PC-3 (cell line): ENCODE data around the gene BAAT. TPM values are rescaled to one million over a fixed set of nuclear protein-coding genes. Genes with fewer than 3 reads are reported as not detected.

Experiments
- ATAC-seq: fragments of 200-7000 bp; cut with Tn5 transposase; 2 replicates; pipeline ENCODE4 v1.9.1; 2020; ENCODE audit warnings: mild to moderate bottlenecking, moderate library complexity
- BruUV-seq: library from RNA; stranded (reverse); fragments of 400-500 nt; replicated peaks from 2 replicates; lab custom pipeline; 2021; lab: Mats Ljungman, UMichigan
- CTCF ChIA-PET: fragments of 300-600 bp; sonication (Branson Sonifier 250); formaldehyde crosslinking; loops from one replicate; lab custom pipeline; 2022; ENCODE audit warnings: antibody characterized with exemption; lab: Charles Lee
- POLR2A ChIA-PET: fragments of 300-600 bp; sonication (Branson Sonifier 250); formaldehyde crosslinking; loops from one replicate; lab custom pipeline; 2022; ENCODE audit warnings: antibody characterized with exemption; ENCODE audit not compliant: unreplicated experiment; lab: Charles Lee
- DNase-seq: peaks from one replicate; pipeline ENCODE4 v3.0.0-alpha.2; 2015
- H2AFZ ChIP-seq: fragments of 300-600 bp; sonication (generic); 2 replicates; pipeline ENCODE4 v1.6.0; 2016; ENCODE audit warnings: antibody characterized with exemption, low read length
- H3F3A ChIP-seq: fragments of 300-600 bp; sonication (generic); one replicate; pipeline ENCODE4 v1.6.0; 2017; ENCODE audit warnings: antibody characterized with exemption, low read length, control low read depth, mild to moderate bottlenecking; ENCODE audit not compliant: unreplicated experiment
- H3K27ac ChIP-seq: fragments of 300-600 bp; sonication (generic); 2 replicates; pipeline ENCODE4 v1.5.1; 2016; ENCODE audit warnings: mild to moderate bottlenecking, low read length
- H3K27me3 ChIP-seq: fragments of 300-600 bp; sonication (generic); 2 replicates; pipeline ENCODE4 v1.6.1; 2016; ENCODE audit warnings: low read length, mixed read lengths
- H3K36me3 ChIP-seq: fragments of 300-600 bp; sonication (generic); 2 replicates; pipeline ENCODE4 v1.6.1; 2016; ENCODE audit warnings: low read depth, mixed run types, low read length, mixed read lengths
- H3K4me1 ChIP-seq: fragments of 300-600 bp; sonication (generic); 2 replicates; pipeline ENCODE4 v1.5.1; 2016; ENCODE audit warnings: low read length; ENCODE audit not compliant: insufficient read depth
- H3K4me2 ChIP-seq: fragments of 300-600 bp; sonication (generic); 2 replicates; pipeline ENCODE4 v1.6.0; 2016; ENCODE audit warnings: low read length
- H3K4me3 ChIP-seq: fragments of 300-600 bp; sonication (generic); 2 replicates; pipeline ENCODE4 v1.5.1; 2016; ENCODE audit warnings: mild to moderate bottlenecking, low read length, mixed read lengths
- H3K79me2 ChIP-seq: fragments of 300-600 bp; sonication (generic); 2 replicates; pipeline ENCODE4 v1.6.1; 2017; ENCODE audit warnings: low read length, mixed read lengths
- H3K9ac ChIP-seq: fragments of 300-600 bp; sonication (generic); 2 replicates; pipeline ENCODE4 v1.6.0; 2016; ENCODE audit warnings: mild to moderate bottlenecking, low read length
- H3K9me2 ChIP-seq: fragments of 300-600 bp; sonication (generic); replicated peaks from 2 replicates; pipeline ENCODE4 v1.6.1; 2016; ENCODE audit warnings: mixed run types, low read length, mixed read lengths
- H3K9me3 ChIP-seq: fragments of 300-600 bp; sonication (generic); 2 replicates; pipeline ENCODE4 v1.6.1; 2016; ENCODE audit warnings: low read length, mixed read lengths
- H4K20me1 ChIP-seq: fragments of 300-600 bp; sonication (generic); 2 replicates; pipeline ENCODE4 v1.6.1; 2016; ENCODE audit warnings: low read length, mixed read lengths
- CTCF ChIP-seq: fragments of 300-600 bp; sonication (generic); conservative IDR thresholded peaks from 2 replicates; pipeline ENCODE4 v1.5.1; 2017; ENCODE audit warnings: antibody characterized with exemption, low read depth, mild to moderate bottlenecking, low read length
- EZH2 ChIP-seq: fragments of 300-600 bp; sonication (generic); IDR thresholded peaks from one replicate; pipeline ENCODE4 v1.6.1; 2017; ENCODE audit warnings: antibody characterized with exemption, mild to moderate bottlenecking, low read length; ENCODE audit not compliant: unreplicated experiment
- EZH2phosphoT487 ChIP-seq: fragments of 300-600 bp; sonication (generic); IDR thresholded peaks from 2 replicates; pipeline ENCODE4 v1.6.1; 2018; ENCODE audit warnings: mild to moderate bottlenecking, antibody characterized with exemption, low read length, borderline replicate concordance
- intact Hi-C: fragments of 100-400 bp; cut with micrococcal nuclease; formaldehyde crosslinking; loops from 2 replicates; pipeline ENCODE4 v1.9.0; 2023
- total RNA-seq: library from RNA; depleted of rRNA; stranded (reverse); fragments of >200 nt; gene quantifications from 2 replicates; pipeline ENCODE4 v1.2.3, GENCODE V29; 2014

Gene BAAT
- total RNA-seq, 1 experiment from 2014 or later, result 0.07 TPM

DNA sequence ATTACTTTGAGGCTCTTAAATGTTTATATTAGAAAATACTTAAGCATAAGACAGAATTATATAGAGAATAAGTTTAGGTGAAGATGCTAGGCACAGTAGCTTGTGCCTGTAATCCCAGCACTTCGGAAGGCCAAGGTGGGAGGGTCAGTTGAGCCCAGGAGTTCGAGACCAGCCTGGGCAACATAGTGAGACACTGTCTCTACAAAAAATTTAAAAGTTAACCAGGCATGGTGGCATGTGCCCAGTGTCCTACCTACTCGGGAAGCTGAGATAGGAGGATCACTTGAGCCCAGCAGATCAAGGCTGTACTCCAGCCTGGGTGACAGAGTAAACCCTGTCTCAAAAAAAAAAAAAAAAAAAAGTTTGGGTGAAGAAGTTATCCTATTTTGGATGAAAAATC is 61.7 kb downstream of the BAAT start:
- Histone ChIP-seq H3K4me2 (no peak overlapping the region), H4K20me1 (no peaks in the 10 kb centered on the region), H3K9me3 (no peaks in the 10 kb centered on the region), H3K4me3 (no peak overlapping the region), H3K4me1 (no peaks in the 10 kb centered on the region), H3K36me3 (no peaks in the 10 kb centered on the region), H3K27ac (no peak overlapping the region), H3F3A (no peaks in the 10 kb centered on the region), H3K79me2 (no peaks in the 10 kb centered on the region), H3K9ac (no peak overlapping the region), H2AFZ (no peak overlapping the region), H3K27me3 (no peaks in the 10 kb centered on the region), H3K9me2 (no peaks in the 10 kb centered on the region)
- intact Hi-C loops, result no loop called here
- BruUV-seq, result no TSS peak
- POLR2A ChIA-PET, result no interaction called here
- no peak for ATAC-seq
- CTCF ChIA-PET, result no interaction called here
- no peak for DNase-seq
- TF ChIP-seq CTCF, result no peak
- TF ChIP-seq EZH2, result no peak

- ChIA-PET CTCF (no interaction called here), POLR2A (no interaction called here)
- H3K36me3 ChIP-seq, result no peaks in the 10 kb centered on the region
- 0 out of 2 replicates have a peak, but pooled peaks cover 5% of the 10 kb centered on the region for H3K27me3 ChIP-seq
- H3K4me2 ChIP-seq, result no peak overlapping the region
- ATAC-seq (no peak), DNase-seq (no peak)
- no peak overlapping the region for H2AFZ ChIP-seq
- TF ChIP-seq EZH2 (no peak), CTCF (no peak), EZH2phosphoT487 (no peak)
- no TSS peak for BruUV-seq
- H3K9ac ChIP-seq, result no peak overlapping the region
- H3K9me3 ChIP-seq, result no peaks in the 10 kb centered on the region
- intact Hi-C loops, result loop anchor here (2.0 kb wide), 1 partner anchor 69 kb away; no protein-coding TSS in a partner anchor
- no peak overlapping the region for H3K4me3 ChIP-seq
- H3F3A ChIP-seq, result no peaks in the 10 kb centered on the region
- H3K4me1 ChIP-seq, result no peaks in the 10 kb centered on the region
- no peaks in the 10 kb centered on the region for H4K20me1 ChIP-seq
- H3K27ac ChIP-seq, result no peak overlapping the region
- no peaks in the 10 kb centered on the region for H3K9me2 ChIP-seq
- no peaks in the 10 kb centered on the region for H3K79me2 ChIP-seq
Measured at GRCh38 chr9:101317735-101318134, 67.1 kb downstream of the BAAT start.

- no peaks in the 10 kb centered on the region for H3K9me3 ChIP-seq
- BruUV-seq, result no TSS peak
- H3K9me2 ChIP-seq, result no peaks in the 10 kb centered on the region
- ChIA-PET CTCF (no interaction called here), POLR2A (no interaction called here)
- no peaks in the 10 kb centered on the region for H3F3A ChIP-seq
- ATAC-seq (no peak), DNase-seq (no peak)
- H3K36me3 ChIP-seq, result no peaks in the 10 kb centered on the region
- H3K4me3 ChIP-seq, result no peak overlapping the region
- intact Hi-C loops, result no loop called here
- H3K27ac ChIP-seq, result no peak overlapping the region
- H3K4me2 ChIP-seq, result no peak overlapping the region
- no peak overlapping the region for H2AFZ ChIP-seq
- H3K27me3 ChIP-seq, result 0 out of 2 replicates have a peak, but pooled peaks cover 5% of the 10 kb centered on the region
- TF ChIP-seq CTCF (no peak), EZH2phosphoT487 (no peak), EZH2 (no peak)
- no peaks in the 10 kb centered on the region for H4K20me1 ChIP-seq
- no peaks in the 10 kb centered on the region for H3K4me1 ChIP-seq
- H3K9ac ChIP-seq, result no peak overlapping the region
- no peaks in the 10 kb centered on the region for H3K79me2 ChIP-seq
Measured at GRCh38 chr9:101315112-101315450, 69.7 kb downstream of the BAAT start.
